ENCODE data around the gene TRMT11.

- TF ChIP-seq CTCF (optimal IDR thresholded peaks at IDR 0.05 in 1 of 3, IDR thresholded peaks at IDR 0.05 in 1 of 3, conservative IDR thresholded peaks at IDR 0.05 in 1 of 3; ENCODE audit: extremely low read depth in 1 of 3, insufficient read depth in 2 of 3, low read length in 3 of 3) (no peak), EZH2 (IDR thresholded peaks at IDR 0.05; ENCODE audit: low read length) (no peak)
These were observed 74.1 kb downstream of the TRMT11 start for GRCh38 chr6:126060400-126060799.
